Lung (tissue), 12 donors: ENCODE results near the gene MRFAP1. TPM values are rescaled to one million over a fixed set of nuclear protein-coding genes. Genes with fewer than 3 reads are reported as not detected.

Experiments used
- ATAC-seq: fragments of 200-7000 bp; cut with Tn5 transposase; one replicate; pipeline ENCODE4 v1.9.1; 2020; ENCODE audit warnings: moderate number of reproducible peaks; ENCODE audit not compliant: insufficient read depth, low FRiP score
- DNase-seq, 3 donors: peaks; one replicate each; pipeline ENCODE4 v3.0.0-alpha.2; 2013 to 2017
- H3K27ac ChIP-seq, 2 donors: one replicate each; pipeline ENCODE4 v1.5.1; 2013; ENCODE audit warnings: mild to moderate bottlenecking in 2 of 2, moderate library complexity in 2 of 2, control low read depth in 1 of 2, inconsistent platforms in 1 of 2, low read depth in 1 of 2, low read length in 1 of 2
- H3K27me3 ChIP-seq, 3 donors: one replicate each; pipeline ENCODE4 v1.5.1; 2013; ENCODE audit warnings: low read length in 2 of 3; ENCODE audit not compliant: control insufficient read depth in 3 of 3, insufficient read depth in 3 of 3
- H3K36me3 ChIP-seq, 4 donors: one replicate each; pipeline ENCODE4 v1.5.1; 2013; ENCODE audit warnings: low read length in 4 of 4, mild to moderate bottlenecking in 1 of 4, moderate library complexity in 1 of 4; ENCODE audit not compliant: control insufficient read depth in 4 of 4, insufficient read depth in 4 of 4
- H3K4me1 ChIP-seq, 5 donors: one replicate each; pipeline ENCODE4 v1.5.1; 2013; ENCODE audit warnings: low read length in 5 of 5, mild to moderate bottlenecking in 2 of 5, moderate library complexity in 1 of 5; ENCODE audit not compliant: control insufficient read depth in 5 of 5, insufficient read depth in 5 of 5
- H3K4me3 ChIP-seq: one replicate; pipeline ENCODE4 v1.5.1; 2013; ENCODE audit warnings: mild to moderate bottlenecking, control low read depth, moderate library complexity
- H3K9ac ChIP-seq, 2 donors: one replicate each; pipeline ENCODE4 v1.5.1; 2013; ENCODE audit warnings: low read length in 2 of 2, control low read depth in 1 of 2; ENCODE audit not compliant: insufficient read depth in 1 of 2
- H3K9me3 ChIP-seq, 4 donors: one replicate each; pipeline ENCODE4 v1.5.1; 2013; ENCODE audit warnings: low read length in 3 of 4, mild to moderate bottlenecking in 1 of 4, moderate library complexity in 1 of 4; ENCODE audit not compliant: control insufficient read depth in 4 of 4, insufficient read depth in 3 of 4
- CTCF ChIP-seq: IDR thresholded peaks from 2 replicates; pipeline ENCODE4 v1.5.1; 2012; ENCODE audit warnings: mild to moderate bottlenecking; ENCODE audit errors: control extremely low read depth, extremely low read depth
- WGBS, 2 donors: extraction: QIAGEN DNeasy Blood & Tissue Kit; methylation state at CpG; one replicate each; pipeline ENCODE4 v1.1.7; 2013; 5-methylcytosine and 5-hydroxymethylcytosine counted together
- polyA plus RNA-seq, 2 donors: library from polyadenylated mRNA; stranded (reverse); fragments of 200-250 nt; gene quantifications; one replicate each; pipeline ENCODE4 v1.2.1, GENCODE V29; 2013
- total RNA-seq, 2 donors: library from RNA; depleted of rRNA in 1 of 2; stranded (reverse); fragments of >200 nt in 1 of 2; gene quantifications; one replicate each; pipeline ENCODE4 v1.2.1, GENCODE V29; 2014 to 2021
- donor health status: control.
- donor health status: control.
- donor health status: Bipolar disorder and iron deficiency.
- donor health status: healthy.
- donor health status: DM: yes; HTN: yes; CAD: no.

MRFAP1 gene
- total and polyA plus RNA-seq, 4 donors, result 183 to 286 (median 218) TPM

GRCh38 chr4:6613676-6614651 lies 26.5 kb upstream of the MRFAP1 start:
- TF ChIP-seq CTCF, result no peak
- Histone ChIP-seq H3K4me1 (peaks cover 0 to 2% (median 0%) of the 10 kb centered on the region in 5 donors), H3K9me3 (no peaks in the 10 kb centered on the region), H3K27ac (no peak overlapping the region), H3K27me3 (no peaks in the 10 kb centered on the region), H3K9ac (no peak overlapping the region), H3K4me3 (no peak overlapping the region), H3K36me3 (peaks cover 0 to 63% (median 24%) of the 10 kb centered on the region in 4 donors)
- DNase-seq (no peak), ATAC-seq (no peak)
- 83 to 85% methylated on average over 17 of the region's 17 CpGs for WGBS, 2 donors

GRCh38 chr4:6614701-6615230 lies 25.7 kb upstream of the MRFAP1 start:
- ATAC-seq, result no peak
- Histone ChIP-seq H3K9ac (no peak overlapping the region), H3K4me3 (no peak overlapping the region), H3K9me3 (no peaks in the 10 kb centered on the region), H3K4me1 (peaks cover 0 to 2% (median 0%) of the 10 kb centered on the region in 5 donors), H3K36me3 (peaks cover 0 to 63% (median 24%) of the 10 kb centered on the region in 4 donors), H3K27me3 (no peaks in the 10 kb centered on the region), H3K27ac (no peak overlapping the region)
- WGBS, 2 donors, result 92 to 95% methylated on average over 11 of the region's 11 CpGs
- DNase-seq, result no peak
- TF ChIP-seq CTCF, result no peak

GRCh38 chr4:6616087-6616995 lies 24.1 kb upstream of the MRFAP1 start:
- no peak for ATAC-seq
- no peak overlapping the region for H3K27ac ChIP-seq
- TF ChIP-seq CTCF, result no peak
- no peaks in the 10 kb centered on the region for H3K27me3 ChIP-seq
- no peaks in the 10 kb centered on the region for H3K9me3 ChIP-seq
- peaks cover 0 to 2% (median 0%) of the 10 kb centered on the region in 5 donors for H3K4me1 ChIP-seq
- DNase-seq, result no peak
- 97 to 98% methylated on average over 18 of the region's 18 CpGs for WGBS, 2 donors
- H3K36me3 ChIP-seq, result peaks cover 0 to 60% (median 21%) of the 10 kb centered on the region in 4 donors
- no peak overlapping the region for H3K4me3 ChIP-seq
- no peak overlapping the region for H3K9ac ChIP-seq
